Measurements from ENCODE around the gene XXYLT1. TPM values are rescaled to one million over a fixed set of nuclear protein-coding genes. Genes with fewer than 3 reads are reported as not detected.
A peak's percentile ranks its signal among the peaks of the same experiment; 100 is the strongest.
"Not testable (repeated sequence)": the region's sequence is repeated elsewhere in the genome, so short reads cannot be mapped to it uniquely, and the experiment has no call there.

XXYLT1 gene
- total and polyA plus RNA-seq, 2 donors from 2014 or later, result 5.7 to 10.7 TPM

DNA sequence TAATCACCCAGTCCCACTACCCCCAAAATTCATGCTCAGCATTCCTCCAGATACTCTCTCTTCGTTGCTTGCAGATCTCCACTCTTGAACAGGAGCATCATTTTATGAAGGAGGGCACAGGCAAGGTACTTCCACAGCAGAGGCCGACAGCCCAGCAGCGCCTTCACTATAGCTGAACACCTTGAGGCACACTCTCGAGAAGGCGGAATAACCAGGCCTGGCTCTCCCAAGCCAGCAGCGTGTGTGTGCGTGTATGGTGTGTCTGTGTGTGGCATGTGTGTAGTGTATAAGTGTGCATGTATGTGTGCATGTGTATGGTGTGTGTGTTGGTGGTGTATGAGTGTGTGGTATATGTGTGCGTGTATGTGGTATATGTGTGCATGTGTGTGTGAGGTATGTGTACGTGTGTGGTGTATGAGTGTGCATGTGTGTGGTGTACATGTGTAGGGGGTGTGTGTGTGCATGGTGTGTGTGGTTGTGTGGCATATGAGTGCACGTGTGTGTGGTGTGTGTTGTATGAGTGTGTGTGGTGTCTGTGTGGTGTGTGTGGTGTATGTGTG, 161.8 kb downstream of the XXYLT1 start:
- Histone ChIP-seq H3K27ac (ENCODE audit: low read depth in 2 of 2, low read length in 2 of 2) (no peak overlapping the region), H3K9ac (ENCODE audit: low read length in 3 of 3) (no peak overlapping the region), H3K27me3 (ENCODE audit: control insufficient read depth, insufficient read depth, low read length) (no peaks in the 10 kb centered on the region), H3K9me3 (ENCODE audit: control insufficient read depth in 2 of 3, insufficient read depth in 1 of 3, low read length in 3 of 3) (no peaks in the 10 kb centered on the region), H3K4me3 (ENCODE audit: low read length in 3 of 3) (no peak overlapping the region), H3K36me3 (ENCODE audit: control insufficient read depth in 2 of 3, insufficient read depth in 3 of 3, low read length in 3 of 3) (peaks cover 0 to 3% (median 0%) of the 10 kb centered on the region in 3 donors), H3K4me1 (ENCODE audit: control insufficient read depth in 2 of 3, insufficient read depth in 2 of 3, low read depth in 1 of 3, low read length in 3 of 3) (peaks cover 0 to 8% (median 0%) of the 10 kb centered on the region in 3 donors)
- no peak for FAIRE-seq
- peak in 1 of 5 donors; percentile 21 for DNase-seq
- TF ChIP-seq, protein P1, sequence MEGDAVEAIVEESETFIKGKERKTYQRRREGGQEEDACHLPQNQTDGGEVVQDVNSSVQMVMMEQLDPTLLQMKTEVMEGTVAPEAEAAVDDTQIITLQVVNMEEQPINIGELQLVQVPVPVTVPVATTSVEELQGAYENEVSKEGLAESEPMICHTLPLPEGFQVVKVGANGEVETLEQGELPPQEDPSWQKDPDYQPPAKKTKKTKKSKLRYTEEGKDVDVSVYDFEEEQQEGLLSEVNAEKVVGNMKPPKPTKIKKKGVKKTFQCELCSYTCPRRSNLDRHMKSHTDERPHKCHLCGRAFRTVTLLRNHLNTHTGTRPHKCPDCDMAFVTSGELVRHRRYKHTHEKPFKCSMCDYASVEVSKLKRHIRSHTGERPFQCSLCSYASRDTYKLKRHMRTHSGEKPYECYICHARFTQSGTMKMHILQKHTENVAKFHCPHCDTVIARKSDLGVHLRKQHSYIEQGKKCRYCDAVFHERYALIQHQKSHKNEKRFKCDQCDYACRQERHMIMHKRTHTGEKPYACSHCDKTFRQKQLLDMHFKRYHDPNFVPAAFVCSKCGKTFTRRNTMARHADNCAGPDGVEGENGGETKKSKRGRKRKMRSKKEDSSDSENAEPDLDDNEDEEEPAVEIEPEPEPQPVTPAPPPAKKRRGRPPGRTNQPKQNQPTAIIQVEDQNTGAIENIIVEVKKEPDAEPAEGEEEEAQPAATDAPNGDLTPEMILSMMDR (IDR thresholded peaks at IDR 0.05; ENCODE audit: borderline replicate concordance, extremely low read depth, insufficient read depth), result no peak
- intact Hi-C loops (cut with DNase I), result loop anchor here (10.0 kb wide), 1 partner anchor 424 kb away; the partner anchor contains the start of gene FAM43A

DNA sequence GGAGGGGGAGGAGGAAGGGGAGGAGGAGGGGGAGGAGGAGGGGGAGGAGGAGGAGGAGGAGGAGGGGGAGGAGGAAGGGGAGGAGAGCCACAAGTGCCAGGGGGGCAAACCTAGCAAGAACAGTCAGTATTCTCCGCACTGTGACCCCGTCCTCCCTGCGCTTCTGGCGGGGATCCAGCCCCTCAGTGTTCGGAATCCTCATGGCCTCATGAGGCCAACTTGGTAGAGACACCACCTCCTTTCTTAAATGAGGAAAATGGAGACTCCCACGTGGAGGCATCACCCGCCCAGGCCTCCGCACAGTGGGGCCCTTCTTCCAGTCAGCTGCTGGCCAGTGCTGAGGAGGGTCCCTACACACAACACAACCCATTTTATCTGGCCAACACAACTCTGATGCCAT, 163.4 kb downstream of the XXYLT1 start:
- intact Hi-C loops (cut with DNase I), result loop anchor here (10.0 kb wide), 1 partner anchor 423 kb away; the partner anchor contains the start of gene FAM43A

DNA sequence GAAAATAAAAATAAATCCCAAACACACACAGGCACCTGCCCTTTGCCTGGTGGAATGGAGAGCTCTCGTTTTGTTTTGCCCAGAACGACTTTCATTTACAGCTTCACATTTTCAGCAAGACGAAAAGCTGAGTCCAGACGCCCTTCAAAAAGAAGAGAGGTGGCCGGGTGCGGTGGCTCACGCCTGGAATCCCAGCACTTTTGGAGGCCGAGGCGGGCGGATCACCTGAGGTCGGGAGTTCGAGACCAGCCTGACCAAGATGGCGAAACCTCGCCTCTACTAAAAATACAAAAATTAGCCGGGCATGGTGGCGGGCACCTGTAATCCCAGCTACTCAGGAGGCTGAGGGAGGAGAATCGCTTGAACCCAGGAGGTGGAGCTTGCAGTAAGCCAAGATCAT, 163.9 kb downstream of the XXYLT1 start:
- peaks cover 0 to 16% (median 4%) of the 10 kb centered on the region in 3 donors for H3K4me1 ChIP-seq (ENCODE audit: control insufficient read depth in 2 of 3, insufficient read depth in 2 of 3, low read depth in 1 of 3, low read length in 3 of 3)
- not testable (repeated sequence) for H3K36me3 ChIP-seq (ENCODE audit: control insufficient read depth in 2 of 3, insufficient read depth in 3 of 3, low read length in 3 of 3); H3K9me3 ChIP-seq (ENCODE audit: control insufficient read depth in 2 of 3, insufficient read depth in 1 of 3, low read length in 3 of 3); FAIRE-seq; H3K27ac ChIP-seq (ENCODE audit: low read depth in 2 of 2, low read length in 2 of 2); H3K9ac ChIP-seq (ENCODE audit: low read length in 3 of 3); H3K4me3 ChIP-seq (ENCODE audit: low read length in 3 of 3); H3K27me3 ChIP-seq (ENCODE audit: control insufficient read depth, insufficient read depth, low read length)
- peak in 1 of 5 donors; percentile 43 for DNase-seq
- intact Hi-C loops (cut with DNase I), result loop anchor here (10.0 kb wide), 1 partner anchor 422 kb away; the partner anchor contains the start of gene FAM43A

More for the DNA sequence above, 163.4 kb downstream of the XXYLT1 start:
- Histone ChIP-seq H3K4me3 (ENCODE audit: low read length in 3 of 3) (no peak overlapping the region), H3K9me3 (ENCODE audit: control insufficient read depth in 2 of 3, insufficient read depth in 1 of 3, low read length in 3 of 3) (no peaks in the 10 kb centered on the region), H3K36me3 (ENCODE audit: control insufficient read depth in 2 of 3, insufficient read depth in 3 of 3, low read length in 3 of 3) (peaks cover 0 to 3% (median 0%) of the 10 kb centered on the region in 3 donors), H3K27me3 (ENCODE audit: control insufficient read depth, insufficient read depth, low read length) (no peaks in the 10 kb centered on the region), H3K4me1 (ENCODE audit: control insufficient read depth in 2 of 3, insufficient read depth in 2 of 3, low read depth in 1 of 3, low read length in 3 of 3) (peaks cover 0 to 16% (median 4%) of the 10 kb centered on the region in 3 donors), H3K9ac (ENCODE audit: low read length in 3 of 3) (no peak overlapping the region), H3K27ac (ENCODE audit: low read depth in 2 of 2, low read length in 2 of 2) (no peak overlapping the region)
- FAIRE-seq, result no peak
- TF ChIP-seq, protein P1 (IDR thresholded peaks at IDR 0.05; ENCODE audit: borderline replicate concordance, extremely low read depth, insufficient read depth), result no peak
- peak in 1 of 5 donors; percentile 75 for DNase-seq

DNA sequence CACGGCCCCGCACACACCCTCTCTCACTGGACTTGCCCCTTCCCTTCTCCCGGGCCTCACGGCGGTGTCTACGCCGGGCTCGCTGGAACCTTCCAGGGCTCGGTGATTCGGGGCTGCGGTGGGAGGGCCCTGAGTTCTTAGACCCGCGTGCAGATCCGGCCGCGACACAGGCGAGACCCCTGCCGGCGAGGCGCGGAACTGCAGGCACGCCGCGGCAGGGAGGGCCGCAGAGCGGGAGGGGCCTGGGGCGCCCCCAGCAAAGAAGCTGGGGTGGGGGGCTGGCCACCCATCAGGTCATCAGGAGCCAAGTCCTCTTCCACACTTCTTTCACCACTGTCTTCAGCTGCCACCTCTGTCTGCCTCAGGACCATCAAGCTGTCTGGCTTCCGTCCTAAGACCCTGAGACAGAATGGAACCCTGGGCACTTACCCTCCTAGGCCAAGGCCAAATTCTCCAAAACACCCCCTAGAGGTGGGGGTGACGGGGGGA, 164.5 kb downstream of the XXYLT1 start:
- FAIRE-seq, result no peak
- DNase-seq, result peak; percentile 66 to 85 (median 81)
- Histone ChIP-seq H3K4me1 (ENCODE audit: control insufficient read depth in 2 of 3, insufficient read depth in 2 of 3, low read depth in 1 of 3, low read length in 3 of 3) (peaks cover 0 to 16% (median 4%) of the 10 kb centered on the region in 3 donors), H3K9ac (ENCODE audit: low read length in 3 of 3) (no peak overlapping the region), H3K9me3 (ENCODE audit: control insufficient read depth in 2 of 3, insufficient read depth in 1 of 3, low read length in 3 of 3) (no peaks in the 10 kb centered on the region), H3K36me3 (ENCODE audit: control insufficient read depth in 2 of 3, insufficient read depth in 3 of 3, low read length in 3 of 3) (peaks cover 0 to 3% (median 0%) of the 10 kb centered on the region in 3 donors), H3K4me3 (ENCODE audit: low read length in 3 of 3) (no peak overlapping the region), H3K27ac (ENCODE audit: low read depth in 2 of 2, low read length in 2 of 2) (no peak overlapping the region), H3K27me3 (ENCODE audit: control insufficient read depth, insufficient read depth, low read length) (no peaks in the 10 kb centered on the region)
- intact Hi-C loops (cut with DNase I), result loop anchor here (10.0 kb wide), 1 partner anchor 422 kb away; the partner anchor contains the start of gene FAM43A
- TF ChIP-seq, protein P1 (IDR thresholded peaks at IDR 0.05; ENCODE audit: borderline replicate concordance, extremely low read depth, insufficient read depth), result peak; percentile 99
